PC-9 (cell line): ENCODE results near the gene SLC9A9.

ENCODE experiments used
- EZH2 ChIP-seq: fragments of 200-600 bp; sonication (generic); IDR thresholded peaks from 2 replicates; pipeline ENCODE4 v1.8.0; 2017; ENCODE audit warnings: antibody characterized with exemption, low read depth
- TF ChIP-seq, protein P1 (sequence below): fragments of 200-600 bp; sonication (generic); conservative IDR thresholded peaks from 2 replicates; pipeline ENCODE4 v1.6.1; 2017; ENCODE audit warnings: mixed run types, antibody characterized with exemption, mild to moderate bottlenecking, moderate library complexity

GRCh38 chr3:143313893-143314188, 534.4 kb downstream of the SLC9A9 start:
- TF ChIP-seq, protein P1, sequence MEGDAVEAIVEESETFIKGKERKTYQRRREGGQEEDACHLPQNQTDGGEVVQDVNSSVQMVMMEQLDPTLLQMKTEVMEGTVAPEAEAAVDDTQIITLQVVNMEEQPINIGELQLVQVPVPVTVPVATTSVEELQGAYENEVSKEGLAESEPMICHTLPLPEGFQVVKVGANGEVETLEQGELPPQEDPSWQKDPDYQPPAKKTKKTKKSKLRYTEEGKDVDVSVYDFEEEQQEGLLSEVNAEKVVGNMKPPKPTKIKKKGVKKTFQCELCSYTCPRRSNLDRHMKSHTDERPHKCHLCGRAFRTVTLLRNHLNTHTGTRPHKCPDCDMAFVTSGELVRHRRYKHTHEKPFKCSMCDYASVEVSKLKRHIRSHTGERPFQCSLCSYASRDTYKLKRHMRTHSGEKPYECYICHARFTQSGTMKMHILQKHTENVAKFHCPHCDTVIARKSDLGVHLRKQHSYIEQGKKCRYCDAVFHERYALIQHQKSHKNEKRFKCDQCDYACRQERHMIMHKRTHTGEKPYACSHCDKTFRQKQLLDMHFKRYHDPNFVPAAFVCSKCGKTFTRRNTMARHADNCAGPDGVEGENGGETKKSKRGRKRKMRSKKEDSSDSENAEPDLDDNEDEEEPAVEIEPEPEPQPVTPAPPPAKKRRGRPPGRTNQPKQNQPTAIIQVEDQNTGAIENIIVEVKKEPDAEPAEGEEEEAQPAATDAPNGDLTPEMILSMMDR: no peak
- TF ChIP-seq EZH2: no peak
